Pons (tissue), 1 donor: ENCODE results near the gene WDR93.

Experiments used
- DNase-seq: peaks from one replicate; pipeline ENCODE4 v3.0.0-alpha.2; 2016; ENCODE audit warnings: low spot score

The WDR93 gene

GRCh38 chr15:89749526-89749925, 58.9 kb downstream of the WDR93 start:
- no peak for DNase-seq

GRCh38 chr15:89749951-89750559, 59.4 kb downstream of the WDR93 start:
- DNase-seq: no peak

- DNase-seq: peak; percentile 77
Measured at GRCh38 chr15:89750560-89751542, 60.2 kb downstream of the WDR93 start, which contains the start of gene MESP1. TSS of gene MESP1 (minus strand) at chr15:89751249. CDS start at chr15:89751231, 18 bp downstream.

GRCh38 chr15:89751748-89752147, 61.1 kb downstream of the WDR93 start:
- no peak for DNase-seq

GRCh38 chr15:89753855-89754254, 63.2 kb downstream of the WDR93 start:
- no peak for DNase-seq

- no peak for DNase-seq
Measured at GRCh38 chr15:89754361-89755154, 63.9 kb downstream of the WDR93 start.

GRCh38 chr15:89755701-89756100, 65.1 kb downstream of the WDR93 start:
- DNase-seq: no peak

GRCh38 chr15:89756897-89757296, 66.3 kb downstream of the WDR93 start:
- no peak for DNase-seq

- no peak for DNase-seq
Measured at GRCh38 chr15:89758283-89758682, 67.7 kb downstream of the WDR93 start.

GRCh38 chr15:89758981-89759380, 68.4 kb downstream of the WDR93 start:
- DNase-seq: no peak

- no peak for DNase-seq
Measured at GRCh38 chr15:89759835-89760234, 69.2 kb downstream of the WDR93 start.

GRCh38 chr15:89760303-89761008, 69.8 kb downstream of the WDR93 start:
- DNase-seq: peak; percentile 58

GRCh38 chr15:89761009-89761831, 70.6 kb downstream of the WDR93 start:
- no peak for DNase-seq

- no peak for DNase-seq
Measured at GRCh38 chr15:89761929-89762328, 71.3 kb downstream of the WDR93 start.

GRCh38 chr15:89765694-89766093, 75.1 kb downstream of the WDR93 start:
- no peak for DNase-seq

GRCh38 chr15:89766357-89767311, 76.0 kb downstream of the WDR93 start:
- DNase-seq: no peak

- no peak for DNase-seq
Measured at GRCh38 chr15:89767411-89767915, 76.9 kb downstream of the WDR93 start.

- DNase-seq: no peak
Measured at GRCh38 chr15:89768071-89768500, 77.5 kb downstream of the WDR93 start.

GRCh38 chr15:89769366-89769765, 78.8 kb downstream of the WDR93 start:
- DNase-seq: no peak
